OCI-M2 (cell line): ENCODE measurements around the gene ZNF84.

Experiments
- DNase-seq: peaks from one replicate; lab custom pipeline; 2025; ENCODE audit not compliant: unreplicated experiment; lab: John Stamatoyannopoulos, UW

Gene ZNF84

GRCh38 chr12:133037207-133038005 lies at the start of gene ZNF84:
Gene ZNF84 (plus strand): TSS chr12:133037509. CDS start chr12:133041468, 3,959 bp downstream.
- peak; percentile 56 for DNase-seq

DNA sequence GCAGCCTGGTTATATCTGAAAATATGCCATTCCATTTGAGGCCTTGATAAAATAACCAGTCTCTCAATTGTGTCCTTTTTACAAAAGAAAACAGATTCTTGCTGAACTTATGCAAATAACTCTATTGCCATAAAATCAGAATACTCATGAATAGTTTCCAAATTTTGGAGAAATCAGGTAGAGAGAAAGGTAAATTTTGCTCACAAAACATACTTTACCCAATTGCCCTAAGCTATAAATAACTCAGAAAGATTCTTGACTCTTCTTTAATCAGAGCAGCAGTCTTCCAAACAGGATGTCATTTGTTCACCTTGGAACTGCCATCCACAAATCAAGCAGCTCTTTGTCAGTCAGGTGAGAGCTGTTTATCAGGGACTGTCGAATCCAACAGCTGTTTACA lies 38.6 kb upstream of the ZNF84 start:
- DNase-seq = no peak

- DNase-seq = no peak
These were observed 26.5 kb upstream of the ZNF84 start for GRCh38 chr12:133010657-133011297.

DNA sequence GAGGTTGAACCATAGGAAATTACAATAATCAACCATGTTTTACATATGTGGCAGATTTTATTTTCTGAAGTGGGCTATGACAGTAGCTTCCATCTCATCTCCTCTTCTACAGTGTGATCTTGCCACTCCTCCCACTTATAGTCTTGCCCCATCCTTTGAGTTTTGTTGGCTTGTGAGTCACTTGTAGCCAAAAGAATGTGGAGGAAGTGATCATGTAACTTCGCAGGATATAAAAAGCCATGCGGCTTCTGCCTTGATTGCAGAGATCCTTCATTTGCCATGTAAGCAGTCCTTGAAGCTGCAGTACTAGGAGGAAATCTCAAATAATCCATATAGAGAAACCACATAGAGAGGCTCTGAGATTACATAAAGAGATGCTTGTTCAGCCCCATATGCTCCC lies 13.7 kb upstream of the ZNF84 start:
- DNase-seq = no peak

- DNase-seq = no peak
These were observed 10.3 kb upstream of the ZNF84 start for GRCh38 chr12:133026996-133027395.

DNA sequence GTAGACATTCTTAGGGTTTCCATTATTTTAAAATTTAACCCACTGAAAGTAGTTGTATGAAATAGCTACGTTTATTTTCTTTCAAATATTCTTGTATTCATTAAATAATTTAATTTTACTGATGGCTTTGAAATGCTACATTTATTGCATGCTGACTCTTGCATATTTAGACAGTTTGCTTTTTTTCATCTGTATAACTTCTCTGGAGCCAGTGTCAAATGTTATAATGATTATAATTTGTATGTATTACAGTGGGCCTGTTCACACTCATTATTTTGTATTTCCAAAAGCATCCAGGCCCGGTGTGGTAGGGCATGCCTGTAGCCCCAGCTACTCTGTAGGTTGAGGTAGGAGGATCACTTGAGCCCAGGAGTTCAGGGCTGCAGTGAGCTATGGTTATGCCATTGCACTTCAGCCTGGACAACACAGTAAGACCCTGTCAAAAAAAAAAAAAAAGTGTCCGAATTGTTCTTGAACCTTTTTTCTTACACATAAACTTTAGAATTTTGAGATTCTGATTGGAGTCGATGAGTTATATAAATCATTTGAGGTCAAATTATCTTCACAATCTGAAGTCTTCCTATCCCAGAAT lies 905 bp downstream of the ZNF84 start:
- no peak for DNase-seq

DNA sequence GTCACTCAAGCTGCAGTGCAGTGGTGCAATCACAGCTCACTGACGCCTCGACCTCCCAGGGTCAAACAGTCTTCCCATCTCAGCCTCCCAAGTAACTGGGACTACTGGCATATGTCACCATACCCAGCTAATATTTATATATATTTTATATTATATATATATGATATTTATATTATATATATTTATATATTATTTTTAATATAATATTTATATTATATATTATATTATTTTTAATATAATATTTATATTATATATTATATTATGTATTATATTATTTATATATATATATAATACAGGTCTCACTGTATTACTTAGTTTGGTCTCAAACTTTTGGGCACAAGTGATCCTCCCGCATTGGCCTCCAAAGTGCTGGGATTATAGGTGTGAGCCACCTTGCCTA lies 9.4 kb downstream of the ZNF84 start:
- DNase-seq = no peak

GRCh38 chr12:133057446-133057845 lies 20.1 kb downstream of the ZNF84 start:
- no peak for DNase-seq

GRCh38 chr12:133058203-133059113 lies 21.1 kb downstream of the ZNF84 start:
- DNase-seq = no peak

GRCh38 chr12:133061954-133062353 lies 24.6 kb downstream of the ZNF84 start:
- no peak for DNase-seq

DNA sequence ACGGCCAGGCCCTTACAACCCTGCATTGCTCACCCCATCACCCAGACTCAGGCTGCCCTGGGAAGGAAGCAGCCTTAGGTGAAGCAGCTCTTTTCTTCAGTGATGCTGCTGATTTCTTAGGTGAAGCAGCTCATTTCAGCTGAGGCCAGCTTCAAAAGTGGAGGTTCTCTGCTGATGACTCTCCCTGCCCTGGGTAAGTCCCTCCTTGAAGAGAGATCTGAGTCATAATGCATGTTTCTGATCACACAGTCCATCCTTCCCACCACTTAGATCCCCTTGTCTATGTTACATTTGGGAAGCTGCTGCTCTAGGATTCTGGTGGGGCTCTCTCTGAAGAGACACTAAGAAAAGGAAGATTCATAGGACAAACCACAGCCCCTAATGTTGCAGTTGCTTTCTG lies 26.2 kb downstream of the ZNF84 start:
- DNase-seq = no peak

DNA sequence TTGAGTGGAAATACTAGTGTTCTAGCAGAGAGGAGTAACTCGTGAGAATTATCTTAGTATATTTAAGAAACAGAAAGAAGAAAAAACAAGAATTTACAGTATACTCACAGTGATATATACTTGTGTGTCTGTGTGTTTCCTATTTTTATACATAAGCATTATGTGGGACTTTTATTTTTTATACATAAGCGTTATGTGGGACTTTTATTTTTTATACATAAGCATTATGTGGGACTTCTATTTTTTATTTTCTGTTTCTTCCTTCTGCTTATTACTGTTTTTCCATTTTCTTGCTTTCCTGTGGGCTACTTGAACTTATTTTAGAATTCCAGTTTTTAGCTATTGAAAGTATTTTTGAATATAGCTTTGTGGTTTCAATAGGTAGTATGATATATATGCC lies 36.5 kb downstream of the ZNF84 start:
- no peak for DNase-seq

DNA sequence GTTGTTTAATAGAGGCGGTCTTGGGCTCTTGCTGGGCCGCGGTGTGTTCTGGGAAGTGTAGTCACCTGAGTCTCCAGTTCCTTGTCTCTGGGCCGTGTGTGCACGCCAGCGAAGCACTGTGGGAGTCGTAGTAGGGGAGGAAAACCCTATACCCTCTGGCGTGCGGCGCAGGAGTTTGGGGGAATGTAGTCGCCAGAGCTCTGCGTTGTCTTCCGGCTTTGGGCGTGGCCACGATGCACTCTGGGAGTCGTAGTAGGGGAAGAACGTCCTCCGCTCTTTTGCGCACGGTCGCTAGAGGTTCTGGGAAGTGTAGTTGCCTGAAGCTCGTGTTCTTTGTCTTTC lies 42.7 kb downstream of the ZNF84 start:
- peak; percentile 77 for DNase-seq

GRCh38 chr12:133080368-133081158 lies 43.3 kb downstream of the ZNF84 start, which contains the start of gene ZNF140:
Gene ZNF140 (plus strand): TSS chr12:133080923. CDS start chr12:133081321, 398 bp downstream.
- DNase-seq = peak; percentile 65

DNA sequence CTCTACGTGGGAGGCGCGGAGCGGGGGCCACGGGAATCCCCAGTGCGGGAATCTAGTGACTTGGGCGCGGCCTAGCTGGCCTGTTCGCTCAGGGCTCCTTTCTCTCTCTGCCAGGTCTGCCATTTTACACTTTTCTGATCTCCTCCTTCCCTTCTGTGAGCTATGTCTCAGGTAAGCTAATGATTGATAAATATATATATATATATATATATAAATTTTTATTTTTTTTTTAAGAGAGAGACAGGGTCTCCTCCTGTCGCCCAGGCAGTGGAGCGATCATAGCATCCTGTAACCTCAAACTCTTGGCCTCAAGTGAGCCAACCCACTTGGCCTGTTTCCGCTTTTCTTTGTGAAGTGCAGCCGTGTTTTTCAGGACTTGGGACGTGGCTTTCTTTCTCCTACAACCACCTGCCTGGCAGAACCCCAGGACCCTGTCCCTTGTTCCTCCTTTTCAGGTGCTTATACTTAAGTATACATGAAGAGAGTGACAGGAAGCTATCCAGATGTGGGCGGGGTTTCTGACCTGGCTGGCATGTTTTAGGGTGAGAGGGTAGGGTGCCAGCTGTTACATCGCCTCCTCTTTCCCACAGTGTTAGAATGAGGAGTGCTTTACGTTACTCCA lies 44.0 kb downstream of the ZNF84 start:
- no peak for DNase-seq

- no peak for DNase-seq
These were observed 46.0 kb downstream of the ZNF84 start for GRCh38 chr12:133083345-133083744.

GRCh38 chr12:133105620-133106019 lies 68.3 kb downstream of the ZNF84 start:
- no peak for DNase-seq

DNA sequence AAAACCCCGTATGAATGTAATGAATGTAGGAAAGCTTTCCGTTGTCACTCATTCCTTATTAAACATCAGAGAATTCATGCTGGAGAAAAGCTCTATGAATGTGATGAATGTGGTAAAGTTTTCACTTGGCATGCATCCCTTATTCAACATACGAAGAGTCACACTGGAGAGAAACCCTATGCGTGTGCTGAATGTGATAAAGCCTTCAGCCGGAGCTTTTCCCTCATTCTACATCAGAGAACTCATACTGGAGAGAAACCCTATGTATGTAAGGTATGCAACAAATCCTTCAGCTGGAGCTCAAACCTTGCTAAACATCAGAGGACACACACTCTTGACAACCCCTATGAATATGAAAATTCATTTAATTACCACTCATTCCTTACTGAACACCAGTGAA lies 68.9 kb downstream of the ZNF84 start:
- DNase-seq = no peak

DNA sequence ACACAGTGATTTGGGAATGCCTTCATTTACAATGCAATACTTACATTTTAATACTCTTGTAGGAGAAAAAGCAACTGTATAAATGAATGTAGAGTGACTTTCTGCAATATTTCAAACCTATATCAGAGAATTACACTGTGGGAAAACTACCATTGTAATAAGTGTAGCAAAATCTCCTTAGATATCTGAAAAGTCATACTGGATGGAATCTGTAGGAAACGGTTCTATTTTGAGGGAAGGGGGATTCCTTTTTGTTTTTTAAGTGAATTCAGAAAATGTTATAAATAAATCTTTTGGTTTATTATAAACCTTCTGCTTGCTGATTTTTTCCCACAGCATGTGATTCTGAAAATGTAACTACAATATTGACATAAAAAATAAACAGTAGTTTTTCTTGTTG lies 69.8 kb downstream of the ZNF84 start:
- no peak for DNase-seq

DNA sequence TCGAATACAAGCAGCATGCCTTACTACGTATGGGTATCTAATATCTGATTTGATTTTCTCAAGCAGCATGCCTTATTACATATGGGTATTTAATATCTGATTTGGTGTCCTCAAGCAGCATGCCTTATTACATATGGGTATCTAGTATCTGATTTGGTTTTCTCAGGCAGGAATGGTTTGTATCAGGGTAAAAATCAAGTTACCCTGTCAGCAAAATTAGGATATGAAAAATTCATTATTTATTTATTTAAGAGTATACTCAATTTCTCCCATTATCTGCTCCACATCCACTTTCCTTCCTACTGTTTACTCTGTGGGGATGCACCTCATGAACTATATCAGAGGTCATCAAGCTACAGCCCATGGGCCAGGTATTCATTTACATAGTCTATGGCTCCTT lies 70.8 kb downstream of the ZNF84 start:
- DNase-seq = no peak
